GM19035 (cell line): ENCODE results near the gene EHBP1L1.
A peak's percentile ranks its signal among the peaks of the same experiment; 100 is the strongest.

ENCODE experiments used
- ATAC-seq: cut with Tn5 transposase; IDR thresholded peaks from one replicate; pipeline ENCODE4 v1.9.1; 2021; ENCODE audit not compliant: unreplicated experiment

Gene EHBP1L1

DNA sequence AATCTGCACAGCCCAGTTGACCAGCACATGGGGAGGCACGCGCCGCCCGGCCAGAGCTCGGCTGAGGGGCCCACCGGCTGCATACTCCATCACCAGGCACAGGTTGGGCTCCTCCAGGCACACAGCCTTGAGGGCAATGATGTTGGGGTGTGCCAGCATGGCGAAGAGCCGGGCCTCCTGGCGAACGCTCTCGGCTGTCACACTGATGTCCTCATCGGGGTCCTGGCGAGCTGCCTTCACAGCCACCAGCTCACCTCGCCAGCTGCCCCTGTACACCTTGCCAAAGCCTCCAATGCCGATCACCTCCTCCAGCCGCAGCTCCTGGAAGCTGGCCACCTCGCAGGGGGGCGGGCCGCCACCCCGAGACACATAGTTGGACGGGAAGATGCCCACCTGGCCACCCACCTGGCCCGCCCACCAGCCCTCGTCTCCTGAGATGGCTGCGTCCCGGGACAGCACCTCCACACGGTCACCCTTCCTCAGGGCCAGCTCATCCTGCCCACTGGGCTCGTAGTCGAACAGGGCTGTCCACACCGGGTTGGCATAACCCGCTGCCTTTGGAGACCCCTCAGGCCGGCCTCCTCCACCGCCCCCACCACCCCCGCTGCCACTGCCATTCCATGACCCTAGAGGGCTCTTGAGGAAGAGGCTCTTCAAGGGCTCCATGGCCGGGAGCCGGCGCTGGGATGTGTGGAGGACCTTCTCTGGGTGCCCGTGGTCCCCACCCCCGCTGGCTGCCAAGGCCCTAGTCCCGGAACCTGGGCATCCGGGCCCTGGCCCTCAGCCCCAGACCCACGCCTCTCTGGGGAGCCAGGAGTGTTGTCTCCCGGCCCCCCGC is 37.5 kb downstream of the EHBP1L1 start:
- ATAC-seq: no peak

- peak; percentile 86 for ATAC-seq
Observed at GRCh38 chr11:65615229-65615949, 39.5 kb downstream of the EHBP1L1 start, which contains the start of gene PCNX3. TSS of gene PCNX3 (plus strand) at chr11:65615776. CDS start at chr11:65616312, 536 bp downstream.

- ATAC-seq: no peak
Observed at GRCh38 chr11:65615950-65616574, 40.2 kb downstream of the EHBP1L1 start.

GRCh38 chr11:65616575-65617001 is 40.7 kb downstream of the EHBP1L1 start:
- no peak for ATAC-seq

DNA sequence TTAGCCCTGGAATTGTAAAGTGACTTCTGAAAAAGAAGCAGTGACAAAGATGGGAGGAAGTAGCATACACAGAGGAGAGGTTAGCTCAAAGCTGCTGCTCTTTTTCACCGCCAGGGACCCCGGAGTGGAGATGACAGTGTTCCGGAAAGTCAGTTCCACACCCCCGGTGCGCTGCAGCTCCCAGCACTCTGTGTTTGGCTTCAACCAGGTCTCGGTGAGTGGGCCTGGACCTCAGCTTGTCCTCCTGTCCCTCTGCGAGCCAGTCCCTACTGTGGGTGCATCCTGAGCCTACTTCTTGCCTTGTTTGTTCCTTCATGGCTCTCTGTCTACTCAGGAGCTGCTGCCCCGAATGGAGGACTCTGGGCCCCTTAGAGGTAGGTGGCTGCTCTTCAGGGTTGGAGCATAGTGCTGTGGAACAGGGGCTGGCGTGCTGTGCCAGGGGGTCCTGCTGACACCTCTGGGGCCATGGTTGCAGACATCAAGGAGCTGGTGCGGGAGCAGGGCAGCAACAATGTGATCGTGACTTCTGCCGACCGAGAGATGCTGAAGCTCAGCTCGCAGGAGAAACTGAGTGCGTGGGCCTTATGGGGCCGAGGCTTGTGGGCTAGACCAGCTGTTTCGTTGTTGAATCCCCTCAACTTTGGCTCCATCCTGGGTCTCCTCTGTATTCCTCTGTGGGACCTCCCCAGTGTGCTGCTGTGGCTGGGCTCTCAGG is 41.4 kb downstream of the EHBP1L1 start:
- no peak for ATAC-seq

DNA sequence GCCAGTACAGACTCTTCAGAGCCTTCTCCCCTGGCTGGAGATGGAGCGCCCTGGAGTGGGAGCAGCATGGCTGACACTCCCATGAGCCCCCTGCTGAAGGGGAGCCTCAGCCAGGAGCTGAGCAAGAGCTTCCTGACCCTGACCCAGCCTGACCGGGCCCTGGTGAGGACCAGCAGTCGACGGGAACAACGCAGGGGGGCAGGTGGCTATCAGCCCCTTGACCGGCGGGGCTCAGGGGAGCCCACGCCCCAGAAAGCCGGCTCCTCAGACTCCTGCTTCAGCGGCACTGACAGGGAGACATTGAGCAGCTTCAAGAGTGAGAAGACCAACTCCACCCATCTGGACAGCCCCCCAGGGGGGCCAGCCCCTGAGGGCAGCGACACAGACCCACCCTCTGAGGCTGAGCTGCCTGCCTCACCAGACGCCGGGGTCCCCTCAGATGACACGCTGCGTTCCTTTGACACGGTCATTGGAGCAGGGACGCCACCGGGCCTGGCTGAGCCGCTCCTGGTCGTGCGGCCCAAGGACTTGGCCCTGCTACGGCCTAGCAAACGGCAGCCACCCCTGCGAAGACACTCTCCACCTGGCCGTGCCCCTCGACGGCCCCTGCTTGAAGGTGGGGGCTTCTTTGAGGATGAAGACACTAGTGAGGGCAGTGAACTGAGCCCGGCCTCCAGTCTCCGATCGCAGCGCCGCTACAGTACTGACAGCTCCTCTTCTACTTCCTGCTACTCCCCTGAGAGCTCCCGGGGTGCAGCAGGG is 42.3 kb downstream of the EHBP1L1 start:
- no peak for ATAC-seq

- ATAC-seq: no peak
Observed at GRCh38 chr11:65618763-65619162, 42.9 kb downstream of the EHBP1L1 start.

DNA sequence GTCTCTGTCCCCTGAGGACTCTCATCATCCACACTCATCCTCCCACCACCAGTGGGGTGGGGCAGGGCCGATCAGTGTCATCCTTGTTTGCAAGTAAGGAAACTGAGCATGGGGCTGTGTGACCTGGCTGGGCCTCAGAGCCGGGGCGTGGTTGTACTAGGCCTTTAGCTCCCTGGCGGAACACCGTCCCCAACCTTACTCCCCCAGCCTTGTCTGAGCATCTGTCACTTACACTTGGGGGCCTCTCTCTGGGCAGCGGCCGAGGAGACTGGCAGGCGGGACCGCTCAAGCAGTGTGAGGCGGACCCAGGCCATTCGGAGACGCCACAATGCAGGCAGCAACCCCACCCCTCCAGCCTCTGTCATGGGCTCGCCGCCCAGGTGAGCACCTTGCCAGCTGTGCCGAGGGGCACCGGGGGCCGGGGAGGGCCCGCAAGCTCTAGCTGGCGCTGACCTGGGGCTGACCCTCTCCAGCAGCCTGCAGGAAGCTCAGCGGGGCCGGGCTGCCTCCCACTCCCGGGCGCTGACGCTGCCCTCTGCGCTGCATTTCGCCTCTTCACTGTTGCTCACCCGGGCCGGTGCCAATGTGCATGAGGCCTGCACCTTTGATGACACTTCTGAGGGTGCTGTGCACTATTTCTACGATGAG is 43.6 kb downstream of the EHBP1L1 start:
- no peak for ATAC-seq

DNA sequence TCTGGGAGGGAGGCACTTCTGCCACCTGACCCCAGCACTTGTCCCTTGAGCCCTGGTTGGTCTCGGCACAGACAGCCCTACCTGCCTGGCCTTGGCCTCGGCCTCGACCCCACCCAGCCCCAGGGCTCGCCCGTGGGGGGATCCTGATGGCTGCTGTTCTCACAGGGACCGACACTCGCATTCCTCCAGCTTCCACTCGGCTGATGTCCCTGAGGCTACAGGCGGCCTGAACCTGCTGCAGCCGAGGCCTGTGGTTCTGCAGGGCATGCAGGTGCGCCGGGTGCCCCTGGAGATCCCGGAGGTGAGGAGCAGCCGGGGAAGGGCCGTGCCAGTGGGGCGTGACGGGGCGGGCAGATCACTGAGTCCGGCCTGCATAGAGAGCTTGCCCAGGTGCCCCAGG is 44.8 kb downstream of the EHBP1L1 start:
- no peak for ATAC-seq

GRCh38 chr11:65621460-65621859 is 45.6 kb downstream of the EHBP1L1 start:
- ATAC-seq: no peak

DNA sequence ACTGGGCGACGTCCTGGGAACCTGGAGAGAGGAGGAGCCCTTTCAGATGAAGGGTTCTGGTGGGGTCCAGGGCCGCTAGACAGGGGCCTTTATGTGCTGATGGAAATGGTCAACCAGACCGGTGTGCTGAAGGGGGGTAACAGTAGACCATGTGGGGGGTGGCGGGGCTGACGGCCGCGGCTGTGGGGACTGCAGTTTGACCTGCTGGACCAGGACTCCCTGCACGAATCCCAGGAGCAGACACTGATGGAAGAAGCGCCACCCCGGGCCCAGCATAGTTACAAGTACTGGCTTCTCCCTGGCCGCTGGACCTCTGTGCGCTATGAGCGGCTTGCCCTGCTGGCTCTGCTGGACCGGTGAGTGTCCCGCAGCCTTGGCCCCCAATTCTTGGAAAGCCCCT is 46.2 kb downstream of the EHBP1L1 start:
- no peak for ATAC-seq

- ATAC-seq: no peak
Observed at GRCh38 chr11:65623177-65623576, 47.3 kb downstream of the EHBP1L1 start.

DNA sequence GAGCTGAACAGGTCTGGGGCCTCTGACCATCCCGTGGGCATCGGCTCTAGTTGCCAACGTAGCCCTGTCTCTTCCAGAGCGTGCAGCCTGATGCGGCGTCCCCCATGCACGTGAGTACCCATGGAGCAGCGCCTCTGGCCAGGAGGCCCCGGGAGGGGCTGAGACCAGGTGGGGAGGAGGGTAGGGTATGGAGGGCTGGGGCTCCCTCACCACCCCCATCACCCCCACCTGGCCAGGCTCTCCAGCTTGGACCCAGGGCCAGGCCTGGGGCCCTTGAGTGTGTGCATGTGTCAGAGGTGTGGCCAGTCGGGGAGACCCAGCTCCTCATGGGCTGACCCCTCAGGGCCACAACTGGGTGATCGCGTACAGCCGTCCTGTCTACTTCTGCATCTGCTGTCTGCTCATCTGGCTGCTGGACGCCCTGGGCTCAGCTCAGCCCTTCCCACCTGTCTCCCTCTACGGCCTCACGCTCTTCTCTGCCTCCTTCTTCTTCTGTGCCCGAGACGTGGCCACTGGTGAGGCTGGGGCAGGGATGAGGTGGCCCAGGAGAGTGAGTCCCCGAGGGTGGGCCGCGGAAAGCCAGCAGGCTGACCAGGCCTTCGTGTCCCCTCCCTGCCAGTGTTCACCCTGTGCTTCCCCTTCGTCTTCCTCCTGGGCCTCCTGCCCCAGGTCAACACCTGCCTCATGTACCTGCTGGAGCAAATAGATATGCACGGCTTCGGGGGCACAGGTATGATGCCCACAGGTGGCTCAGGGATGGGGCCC is 48.2 kb downstream of the EHBP1L1 start:
- ATAC-seq: no peak

DNA sequence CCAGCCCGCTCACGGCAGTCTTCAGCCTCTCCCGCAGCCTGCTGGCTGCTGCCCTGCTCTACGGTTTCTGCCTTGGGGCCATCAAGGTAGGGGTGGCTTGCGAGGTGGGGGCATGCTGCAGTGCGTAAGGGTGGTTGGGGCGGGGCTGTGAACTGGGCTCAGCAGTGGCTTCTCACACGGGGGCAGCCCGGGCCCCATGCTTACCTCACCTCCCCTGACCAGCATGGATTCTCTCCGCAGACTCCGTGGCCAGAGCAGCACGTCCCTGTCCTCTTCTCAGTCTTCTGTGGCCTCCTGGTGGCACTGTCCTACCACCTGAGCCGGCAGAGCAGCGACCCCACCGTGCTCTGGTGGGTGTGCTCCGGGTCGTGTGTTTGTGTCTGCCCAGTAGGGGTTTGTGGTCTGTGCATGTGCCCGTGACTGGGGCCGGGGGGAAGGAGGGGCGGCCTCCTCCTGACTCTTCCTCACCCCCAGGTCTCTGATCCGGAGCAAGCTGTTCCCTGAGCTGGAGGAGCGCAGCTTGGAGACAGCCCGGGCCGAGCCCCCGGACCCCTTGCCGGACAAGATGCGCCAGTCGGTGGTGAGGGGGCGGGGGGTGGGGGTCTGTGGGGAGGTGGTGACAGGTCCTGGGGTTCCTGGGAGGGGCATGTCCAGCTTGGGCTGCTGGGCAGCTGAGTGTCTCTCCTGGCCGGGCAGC is 49.2 kb downstream of the EHBP1L1 start:
- no peak for ATAC-seq

GRCh38 chr11:65625628-65626342 is 49.9 kb downstream of the EHBP1L1 start:
- no peak for ATAC-seq

DNA sequence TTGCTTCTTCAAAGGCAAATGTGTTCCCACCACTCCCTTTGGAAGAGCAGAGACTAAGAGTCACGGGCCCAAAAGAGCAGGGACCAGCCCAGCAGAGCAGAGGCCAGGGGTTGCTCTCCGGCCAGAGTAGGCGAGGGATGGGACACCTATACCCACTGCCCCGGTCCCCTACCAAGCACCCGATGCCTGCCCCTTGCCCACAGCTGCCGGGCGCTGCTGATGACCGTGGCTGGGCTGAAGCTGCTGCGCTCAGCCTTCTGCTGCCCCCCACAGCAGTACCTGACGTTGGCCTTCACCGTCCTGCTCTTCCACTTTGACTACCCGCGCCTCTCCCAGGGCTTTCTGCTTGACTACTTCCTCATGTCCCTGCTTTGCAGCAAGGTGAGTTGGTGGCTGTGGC is 51.3 kb downstream of the EHBP1L1 start:
- no peak for ATAC-seq

GRCh38 chr11:65629579-65629978 is 53.7 kb downstream of the EHBP1L1 start:
- no peak for ATAC-seq

DNA sequence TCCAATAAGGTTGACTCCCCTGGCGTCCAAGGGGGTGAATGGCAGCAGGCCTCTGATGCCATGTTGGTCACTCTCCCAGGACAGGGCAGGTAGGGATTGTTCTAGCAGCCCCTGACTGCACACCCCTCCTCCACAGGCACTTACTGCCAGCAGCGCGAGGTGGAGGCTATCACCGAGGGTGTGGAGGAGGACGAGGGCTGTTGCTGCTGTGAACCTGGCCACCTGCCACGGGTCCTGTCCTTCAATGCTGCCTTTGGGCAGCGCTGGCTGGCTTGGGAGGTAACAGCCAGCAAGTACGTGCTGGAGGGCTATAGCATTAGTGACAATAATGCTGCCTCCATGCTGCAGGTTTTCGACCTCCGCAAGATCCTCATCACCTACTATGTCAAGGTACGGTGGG is 54.4 kb downstream of the EHBP1L1 start:
- ATAC-seq: no peak
